Suprapubic skin (tissue), 4 donors: ENCODE measurements around the gene RPS16. TPM values are rescaled to one million over a fixed set of nuclear protein-coding genes. Genes with fewer than 3 reads are reported as not detected.

Experiments used
- DNase-seq, 2 donors: peaks; one replicate each; pipeline ENCODE4 v3.0.0-alpha.2; 2019; ENCODE audit warnings: low spot score in 2 of 2
- H3K27ac ChIP-seq: fragments of 200-600 bp; sonication (generic); one replicate; pipeline ENCODE4 v1.5.1; 2019
- H3K27me3 ChIP-seq: fragments of 200-600 bp; sonication (generic); one replicate; pipeline ENCODE4 v1.5.1; 2019
- H3K36me3 ChIP-seq: fragments of 200-600 bp; sonication (generic); one replicate; pipeline ENCODE4 v1.5.1; 2019
- H3K4me1 ChIP-seq: fragments of 200-600 bp; sonication (generic); one replicate; pipeline ENCODE4 v1.5.1; 2019
- H3K4me3 ChIP-seq: fragments of 200-600 bp; sonication (generic); one replicate; pipeline ENCODE4 v1.5.1; 2019; ENCODE audit warnings: mild to moderate bottlenecking
- H3K9me3 ChIP-seq: fragments of 200-600 bp; sonication (generic); one replicate; pipeline ENCODE4 v1.5.1; 2019
- EP300 ChIP-seq: sonication (generic); formaldehyde crosslinking; IDR thresholded peaks from one replicate; pipeline ENCODE4 v1.6.1; 2017; ENCODE audit warnings: antibody characterized with exemption
- POLR2A ChIP-seq, 2 donors: fragments of 450-650 bp; IDR thresholded peaks; one replicate each; pipeline ENCODE4 v1.6.1; 2017; ENCODE audit warnings: antibody characterized with exemption in 2 of 2, mild to moderate bottlenecking in 2 of 2, moderate library complexity in 2 of 2
- POLR2AphosphoS5 ChIP-seq, 3 donors: sonication (generic); formaldehyde crosslinking; IDR thresholded peaks; one replicate each; pipeline ENCODE4 v1.6.1; 2017; ENCODE audit warnings: antibody characterized with exemption in 3 of 3
- WGBS: methylation state at CpG from one replicate; pipeline ENCODE4 v1.1.5; 2018; 5-methylcytosine and 5-hydroxymethylcytosine counted together
- total RNA-seq, 4 donors: library from RNA; depleted of rRNA; stranded (reverse); fragments of >200 nt; gene quantifications; one replicate each; pipeline ENCODE4 v1.1.0, GENCODE V29; 2016
- TF ChIP-seq, protein P1 (sequence below), 2 donors: fragments of 200-600 bp in 1 of 2; fragments of 450-650 bp in 1 of 2; sonication (generic) in 1 of 2; IDR thresholded peaks; one replicate each; pipeline ENCODE4 v1.5.1; 2016 to 2019; ENCODE audit warnings: antibody characterized with exemption in 2 of 2, mild to moderate bottlenecking in 1 of 2, moderate library complexity in 1 of 2

The RPS16 gene
- total RNA-seq, 4 donors from 2014 or later = 1,096 to 2,035 (median 1,787) TPM

DNA sequence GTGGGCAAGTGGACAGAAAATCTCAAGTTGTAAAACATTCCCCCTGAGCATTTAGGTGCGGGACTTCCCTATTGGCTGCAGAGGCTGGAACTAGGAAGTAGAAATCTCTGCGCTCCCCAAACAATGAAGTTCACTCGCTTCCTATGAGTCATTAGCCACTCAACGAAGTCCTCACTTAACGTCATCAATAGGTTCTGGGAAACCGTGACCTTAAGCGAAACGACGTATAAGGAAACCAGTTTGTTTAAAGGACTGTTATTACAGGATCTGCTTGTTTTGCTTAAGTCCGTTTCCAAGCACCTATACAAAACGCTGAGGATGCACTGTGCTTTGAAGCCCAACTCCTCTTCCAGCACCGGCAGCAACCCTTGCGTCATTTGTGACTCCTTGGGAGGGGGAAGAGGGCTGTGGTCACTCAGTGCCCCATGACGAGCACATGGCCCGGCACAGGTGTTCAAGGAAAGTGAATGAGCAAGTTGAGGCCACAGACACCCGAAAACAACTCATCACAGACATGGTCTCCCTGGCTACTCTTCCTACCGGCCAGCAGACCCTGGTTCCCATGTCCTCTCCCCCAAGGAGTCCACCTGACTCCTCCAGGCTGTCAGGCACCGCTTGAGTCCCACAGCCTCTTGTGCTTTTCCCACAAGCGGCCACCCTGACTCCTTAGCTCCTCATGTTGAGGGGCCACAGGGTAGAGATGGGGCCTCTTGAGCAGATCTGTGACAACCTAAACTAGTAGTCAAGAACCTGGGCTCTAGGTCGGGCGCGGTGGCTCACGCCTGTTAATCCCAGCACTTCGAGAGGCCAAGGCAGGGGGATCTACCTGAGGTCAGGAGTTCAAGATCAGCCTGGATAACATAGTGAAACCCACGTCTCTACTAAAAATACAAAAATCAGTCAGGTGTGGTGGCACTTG lies 4.8 kb downstream of the RPS16 start:
- peaks cover 32% of the 10 kb centered on the region for H3K36me3 ChIP-seq
- no peaks in the 10 kb centered on the region for H3K27me3 ChIP-seq
- peaks cover 34% of the 10 kb centered on the region for H3K4me1 ChIP-seq
- no peaks in the 10 kb centered on the region for H3K9me3 ChIP-seq
- H3K4me3 ChIP-seq = no peak overlapping the region
- WGBS = 61% methylated on average over 15 of the region's 25 CpGs
- TF ChIP-seq EP300 (peak; percentile 9), POLR2AphosphoS5 (IDR thresholded peaks at IDR 0.05) (peak in 2 of 3 donors; percentile 23 to 54)
- TF ChIP-seq, protein P1, sequence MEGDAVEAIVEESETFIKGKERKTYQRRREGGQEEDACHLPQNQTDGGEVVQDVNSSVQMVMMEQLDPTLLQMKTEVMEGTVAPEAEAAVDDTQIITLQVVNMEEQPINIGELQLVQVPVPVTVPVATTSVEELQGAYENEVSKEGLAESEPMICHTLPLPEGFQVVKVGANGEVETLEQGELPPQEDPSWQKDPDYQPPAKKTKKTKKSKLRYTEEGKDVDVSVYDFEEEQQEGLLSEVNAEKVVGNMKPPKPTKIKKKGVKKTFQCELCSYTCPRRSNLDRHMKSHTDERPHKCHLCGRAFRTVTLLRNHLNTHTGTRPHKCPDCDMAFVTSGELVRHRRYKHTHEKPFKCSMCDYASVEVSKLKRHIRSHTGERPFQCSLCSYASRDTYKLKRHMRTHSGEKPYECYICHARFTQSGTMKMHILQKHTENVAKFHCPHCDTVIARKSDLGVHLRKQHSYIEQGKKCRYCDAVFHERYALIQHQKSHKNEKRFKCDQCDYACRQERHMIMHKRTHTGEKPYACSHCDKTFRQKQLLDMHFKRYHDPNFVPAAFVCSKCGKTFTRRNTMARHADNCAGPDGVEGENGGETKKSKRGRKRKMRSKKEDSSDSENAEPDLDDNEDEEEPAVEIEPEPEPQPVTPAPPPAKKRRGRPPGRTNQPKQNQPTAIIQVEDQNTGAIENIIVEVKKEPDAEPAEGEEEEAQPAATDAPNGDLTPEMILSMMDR (IDR thresholded peaks at IDR 0.05) = no peak
- no peak for DNase-seq
- peak overlapping the region; percentile 82 for H3K27ac ChIP-seq

DNA sequence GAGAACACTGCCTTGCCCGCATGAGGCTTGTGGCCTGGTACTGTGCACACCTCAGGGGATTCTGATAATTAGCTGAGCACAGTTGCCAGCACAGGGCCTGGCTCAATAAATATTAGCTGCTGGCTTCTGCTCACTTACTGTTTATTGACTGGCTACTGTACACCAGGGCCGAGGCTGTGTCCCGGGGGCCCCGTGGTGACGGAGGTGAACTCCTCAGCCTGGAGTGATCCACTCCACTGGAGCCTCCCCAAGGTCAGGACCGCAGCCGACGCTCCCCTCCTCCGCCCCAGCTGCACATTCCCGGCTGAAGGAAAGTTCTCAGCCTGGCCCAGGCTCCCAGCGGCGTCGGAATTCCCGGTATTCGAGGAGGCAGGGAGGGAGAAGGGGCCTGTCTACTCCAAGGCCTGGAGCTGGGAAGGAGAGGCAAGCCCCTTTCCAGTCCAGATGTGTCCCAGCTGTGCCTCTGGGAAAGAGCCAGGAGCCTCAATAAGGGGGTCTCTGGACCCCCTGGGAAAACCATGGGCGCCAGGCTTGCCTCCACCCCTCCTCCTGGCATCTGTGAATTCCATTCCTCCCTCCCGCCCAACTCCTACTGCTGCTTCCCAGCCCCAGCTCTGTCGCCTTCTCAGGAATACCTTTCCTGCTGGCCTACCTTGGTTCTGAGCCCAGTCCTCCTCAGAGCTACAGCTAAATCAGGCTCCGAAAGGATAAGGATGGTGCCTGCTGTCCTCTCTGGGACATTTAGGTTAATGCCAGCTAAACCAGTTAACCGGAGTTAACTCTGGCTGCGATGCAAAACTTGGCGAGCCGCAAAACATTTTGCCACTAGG lies 7.3 kb downstream of the RPS16 start:
- DNase-seq = no peak
- Histone ChIP-seq H3K4me3 (no peak overlapping the region), H3K36me3 (peaks cover 34% of the 10 kb centered on the region), H3K27me3 (no peaks in the 10 kb centered on the region), H3K27ac (peak overlapping the region; percentile 40), H3K9me3 (no peaks in the 10 kb centered on the region), H3K4me1 (peaks cover 16% of the 10 kb centered on the region)
- 34% methylated on average over 14 of the region's 23 CpGs for WGBS
- TF ChIP-seq EP300 (no peak), POLR2AphosphoS5 (IDR thresholded peaks at IDR 0.05) (no peak), POLR2A (IDR thresholded peaks at IDR 0.05) (no peak)
- TF ChIP-seq, protein P1 (IDR thresholded peaks at IDR 0.05) = no peak

DNA sequence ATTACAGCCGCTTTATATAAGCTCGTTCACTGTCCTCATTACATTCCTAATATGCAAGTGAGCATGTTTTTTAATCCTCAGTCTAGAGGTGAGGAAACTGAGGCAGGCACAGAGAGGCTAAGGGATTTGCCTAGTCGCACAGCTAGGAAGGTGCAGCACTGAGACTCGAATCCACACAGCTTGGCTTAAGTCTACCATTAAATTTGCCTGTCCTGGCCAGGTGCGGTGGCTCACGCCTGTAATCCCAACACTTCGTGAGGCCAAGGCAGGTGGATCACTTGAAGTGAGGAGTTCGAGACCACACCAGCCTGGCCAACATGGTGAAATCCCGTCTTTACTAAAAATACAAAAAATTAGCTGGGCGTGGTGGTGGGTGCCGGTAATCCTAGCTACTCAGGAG lies 8.0 kb downstream of the RPS16 start:
- no peaks in the 10 kb centered on the region for H3K9me3 ChIP-seq
- peaks cover 15% of the 10 kb centered on the region for H3K4me1 ChIP-seq
- H3K4me3 ChIP-seq = no peak overlapping the region
- no peak for DNase-seq
- TF ChIP-seq, protein P1 (IDR thresholded peaks at IDR 0.05) = no peak
- TF ChIP-seq EP300 = no peak
- TF ChIP-seq POLR2A (IDR thresholded peaks at IDR 0.05) = no peak
- no peak for TF ChIP-seq POLR2AphosphoS5 (IDR thresholded peaks at IDR 0.05)
- peaks cover 32% of the 10 kb centered on the region for H3K36me3 ChIP-seq
- WGBS = 91% methylated on average over 11 of the region's 11 CpGs
- H3K27me3 ChIP-seq = no peaks in the 10 kb centered on the region
- no peak overlapping the region for H3K27ac ChIP-seq

DNA sequence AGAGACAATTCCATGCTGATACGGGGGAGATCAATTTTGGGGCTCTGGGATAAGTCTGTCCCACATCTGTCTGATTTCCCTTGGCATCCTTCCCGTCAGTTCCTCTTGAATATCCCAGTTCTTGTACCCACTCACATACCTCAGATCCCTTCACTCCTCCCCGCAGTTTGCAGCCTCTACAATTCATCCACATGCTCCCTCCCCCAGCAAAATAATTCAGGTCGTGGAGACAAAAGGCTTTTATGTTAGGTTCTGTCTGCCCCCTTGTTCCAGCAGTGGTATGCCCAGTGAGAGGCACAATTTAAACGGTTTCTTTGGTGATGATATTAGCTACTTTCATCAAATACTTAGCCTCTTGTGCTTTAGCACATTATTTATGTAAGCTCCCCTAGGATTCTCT lies 9.6 kb downstream of the RPS16 start:
- Histone ChIP-seq H3K27me3 (no peaks in the 10 kb centered on the region), H3K4me1 (peaks cover 15% of the 10 kb centered on the region), H3K9me3 (no peaks in the 10 kb centered on the region), H3K27ac (no peak overlapping the region), H3K36me3 (peaks cover 35% of the 10 kb centered on the region), H3K4me3 (no peak overlapping the region)
- TF ChIP-seq, protein P1 (IDR thresholded peaks at IDR 0.05) = no peak
- TF ChIP-seq POLR2A (IDR thresholded peaks at IDR 0.05) (no peak), EP300 (no peak), POLR2AphosphoS5 (IDR thresholded peaks at IDR 0.05) (no peak)
- no peak for DNase-seq
- 60% methylated on average over 5 of the region's 5 CpGs for WGBS

DNA sequence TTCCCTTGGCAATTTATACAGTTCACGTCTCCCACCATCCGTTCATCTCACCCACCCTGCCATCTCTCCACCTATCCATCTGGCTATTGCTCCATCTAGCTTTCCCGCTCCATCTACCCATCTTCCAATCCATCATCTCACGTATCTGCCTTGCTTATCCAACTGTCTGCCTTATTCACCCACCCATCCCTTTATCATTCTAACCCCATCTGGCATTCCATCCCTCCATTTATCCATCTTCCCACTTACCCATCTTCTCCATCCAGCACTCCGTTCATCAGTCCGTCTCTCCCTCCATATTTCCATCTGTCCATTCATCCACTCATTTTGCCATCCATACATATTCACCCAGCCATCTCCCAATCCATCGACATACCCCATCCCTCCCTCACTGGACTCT lies 10.0 kb downstream of the RPS16 start:
- H3K36me3 ChIP-seq = peaks cover 39% of the 10 kb centered on the region
- peaks cover 12% of the 10 kb centered on the region for H3K4me1 ChIP-seq
- no peaks in the 10 kb centered on the region for H3K27me3 ChIP-seq
- TF ChIP-seq POLR2A (IDR thresholded peaks at IDR 0.05) (no peak), EP300 (no peak), POLR2AphosphoS5 (IDR thresholded peaks at IDR 0.05) (no peak)
- TF ChIP-seq, protein P1 (IDR thresholded peaks at IDR 0.05) = no peak
- no peaks in the 10 kb centered on the region for H3K9me3 ChIP-seq
- H3K4me3 ChIP-seq = no peak overlapping the region
- 82% methylated on average over 7 of the region's 7 CpGs for WGBS
- no peak for DNase-seq
- H3K27ac ChIP-seq = no peak overlapping the region
